H1 (cell line): ENCODE measurements around the gene VAX1. TPM values are rescaled to one million over a fixed set of nuclear protein-coding genes. Genes with fewer than 3 reads are reported as not detected.

Experiments used
- CTCF ChIA-PET: fragments of 300-600 bp; sonication (Branson Sonifier 250); formaldehyde crosslinking; loops from one replicate; lab custom pipeline; 2021; ENCODE audit not compliant: partially characterized antibody; lab: Charles Lee
- POLR2A ChIA-PET: fragments of 300-600 bp; sonication (Branson Sonifier 250); formaldehyde crosslinking; loops from one replicate; lab custom pipeline; 2021; ENCODE audit warnings: inconsistent platforms; ENCODE audit not compliant: partially characterized antibody; lab: Charles Lee
- DNase-seq, 2 experiments: peaks; one replicate each; pipeline versions ENCODE4 v3.0.0 to v3.0.0-alpha.2; 2010 to 2022; ENCODE audit warnings: low spot score in 2 of 2, low read depth in 1 of 2, mixed read lengths in 1 of 2
- FAIRE-seq: peaks from 2 replicates; lab custom pipeline; 2011; peaks lifted over from hg19 to GRCh38; lab: Jason Lieb, UNC
- H2AFZ ChIP-seq: 2 replicates; pipeline ENCODE4 v1.8.1; 2012; ENCODE audit warnings: low read length, inconsistent platforms
- H2AK5ac ChIP-seq: 2 replicates; pipeline ENCODE4 v1.6.1; 2013; ENCODE audit warnings: low read depth, low read length
- H2BK120ac ChIP-seq: replicated peaks from 2 replicates; pipeline ENCODE3; 2013; ENCODE audit warnings: low read depth, low read length, inconsistent platforms
- H2BK12ac ChIP-seq: 2 replicates; pipeline ENCODE4 v1.6.1; 2013; ENCODE audit warnings: low read depth, low read length
- H2BK15ac ChIP-seq: 2 replicates; pipeline ENCODE4 v1.6.1; 2013; ENCODE audit warnings: low read length
- H2BK20ac ChIP-seq: 2 replicates; pipeline ENCODE4 v1.6.1; 2013; ENCODE audit warnings: low read length
- H2BK5ac ChIP-seq: 2 replicates; pipeline ENCODE4 v1.6.1; 2013; ENCODE audit warnings: low read depth, low read length
- H3K14ac ChIP-seq: 2 replicates; pipeline ENCODE4 v1.6.1; 2013; ENCODE audit warnings: inconsistent platforms; ENCODE audit not compliant: insufficient read length
- H3K18ac ChIP-seq: 2 replicates; pipeline ENCODE4 v1.6.1; 2013; ENCODE audit warnings: low read length; ENCODE audit errors: extremely low read depth
- H3K23ac ChIP-seq: 2 replicates; pipeline ENCODE4 v1.6.1; 2013; ENCODE audit warnings: inconsistent platforms; ENCODE audit not compliant: insufficient read length
- H3K23me2 ChIP-seq: 2 replicates; pipeline ENCODE4 v1.6.1; 2013; ENCODE audit warnings: low read depth, low read length
- H3K27ac ChIP-seq: 2 replicates; pipeline ENCODE4 v1.6.1; 2011; ENCODE audit warnings: low read depth, low read length, inconsistent platforms
- H3K27me3 ChIP-seq, 4 experiments: replicated peaks in 1 of 4; 1 replicate in 1 of 4; 2 replicates in 3 of 4; pipeline versions ENCODE4 v1.6.1 to v1.8.1; 2011 to 2013; ENCODE audit warnings: low read length in 3 of 4, mild to moderate bottlenecking in 3 of 4, inconsistent platforms in 2 of 4, mixed read lengths in 2 of 4, moderate library complexity in 1 of 4; ENCODE audit not compliant: control insufficient read depth in 3 of 4, insufficient read depth in 3 of 4; ENCODE audit errors: extremely low read depth in 1 of 4
- H3K36me3 ChIP-seq, 4 experiments: 2 replicates each; pipeline versions ENCODE4 v1.6.1 to v1.8.1; 2011 to 2013; ENCODE audit warnings: mild to moderate bottlenecking in 4 of 4, low read length in 3 of 4, moderate library complexity in 2 of 4, control low read depth in 1 of 4, inconsistent platforms in 1 of 4; ENCODE audit not compliant: insufficient read depth in 4 of 4, control insufficient read depth in 2 of 4
- H3K4ac ChIP-seq: replicated peaks from 2 replicates; pipeline ENCODE3; 2013; ENCODE audit warnings: low read length, low read depth, mixed read lengths, inconsistent platforms; ENCODE audit not compliant: insufficient read length
- H3K4me1 ChIP-seq, 4 experiments: replicated peaks in 1 of 4; 1 replicate in 1 of 4; 2 replicates in 3 of 4; pipeline versions ENCODE4 v1.6.1 to v1.8.1; 2011 to 2013; ENCODE audit warnings: low read length in 3 of 4, inconsistent platforms in 2 of 4, mixed read lengths in 1 of 4; ENCODE audit not compliant: insufficient read depth in 4 of 4, control insufficient read depth in 3 of 4
- H3K4me2 ChIP-seq, 2 experiments: 2 replicates each; pipeline versions ENCODE4 v1.6.1 to v1.8.1; 2011 to 2013; ENCODE audit warnings: low read depth in 2 of 2, low read length in 2 of 2, control low read depth in 1 of 2, inconsistent platforms in 1 of 2, mild to moderate bottlenecking in 1 of 2; ENCODE audit not compliant: insufficient read depth in 1 of 2
- H3K4me3 ChIP-seq, 4 experiments: fragments of 200-600, 300-600 bp in 1 of 4; sonication (generic), shearing (Covaris generic), sonication (Bioruptor Twin) in 1 of 4; 2 replicates each; pipeline versions ENCODE4 v1.5.1 to v1.8.1; 2011 to 2016; ENCODE audit warnings: low read length in 4 of 4, low read depth in 3 of 4, control low read depth in 2 of 4, inconsistent platforms in 2 of 4, mild to moderate bottlenecking in 2 of 4, mixed read lengths in 1 of 4, moderate library complexity in 1 of 4; ENCODE audit not compliant: insufficient read depth in 2 of 4; ENCODE audit errors: extremely low read depth in 1 of 4
- H3K56ac ChIP-seq: replicated peaks from 2 replicates; pipeline ENCODE3; 2013; ENCODE audit warnings: low read depth, mild to moderate bottlenecking, mixed read lengths, low read length, inconsistent platforms; ENCODE audit not compliant: insufficient read length
- H3K79me1 ChIP-seq: 2 replicates; pipeline ENCODE4 v1.6.1; 2013; ENCODE audit warnings: low read depth, low read length, control low read depth
- H3K79me2 ChIP-seq, 2 experiments: 2 replicates each; pipeline versions ENCODE4 v1.6.1 to v1.8.1; 2012 to 2013; ENCODE audit warnings: low read length in 2 of 2, mild to moderate bottlenecking in 2 of 2, inconsistent platforms in 1 of 2; ENCODE audit not compliant: insufficient read depth in 2 of 2, control insufficient read depth in 1 of 2
- H3K9ac ChIP-seq, 4 experiments: replicated peaks in 1 of 4; 1 replicate in 1 of 4; 2 replicates in 3 of 4; pipeline versions ENCODE4 v1.6.1 to v1.8.1; 2011 to 2013; ENCODE audit warnings: low read depth in 3 of 4, low read length in 3 of 4, control low read depth in 2 of 4, mild to moderate bottlenecking in 2 of 4, moderate library complexity in 2 of 4, inconsistent platforms in 1 of 4; ENCODE audit errors: extremely low read depth in 1 of 4
- H3K9me3 ChIP-seq, 2 experiments: 2 replicates each; pipeline versions ENCODE4 v1.6.1 to v1.8.1; 2012 to 2013; ENCODE audit warnings: mild to moderate bottlenecking in 2 of 2, moderate library complexity in 2 of 2, control low read depth in 1 of 2, inconsistent platforms in 1 of 2, low read depth in 1 of 2, low read length in 1 of 2, mixed read lengths in 1 of 2; ENCODE audit not compliant: insufficient read depth in 2 of 2
- H4K20me1 ChIP-seq, 2 experiments: replicated peaks in 1 of 2; 2 replicates each; pipeline versions ENCODE3 to v1.8.1; 2011 to 2013; ENCODE audit warnings: inconsistent platforms in 2 of 2, low read length in 2 of 2, mild to moderate bottlenecking in 1 of 2; ENCODE audit not compliant: insufficient read depth in 2 of 2, control insufficient read depth in 1 of 2
- H4K5ac ChIP-seq: 2 replicates; pipeline ENCODE4 v1.6.1; 2013; ENCODE audit warnings: low read length, low read depth, mixed read lengths, inconsistent platforms; ENCODE audit not compliant: insufficient read length
- H4K8ac ChIP-seq: 2 replicates; pipeline ENCODE4 v1.8.0; 2013; ENCODE audit warnings: mild to moderate bottlenecking, moderate library complexity, low read length, inconsistent platforms; ENCODE audit not compliant: insufficient read depth; ENCODE audit errors: extremely low read depth
- H4K91ac ChIP-seq: replicated peaks from 2 replicates; pipeline ENCODE3; 2013; ENCODE audit warnings: low read length, mixed read lengths, inconsistent platforms; ENCODE audit not compliant: insufficient read length
- CEBPB ChIP-seq: IDR thresholded peaks from 2 replicates; pipeline ENCODE4 v1.6.1; 2012; ENCODE audit warnings: low read depth, low read length
- EGR1 ChIP-seq: IDR thresholded peaks from 2 replicates; pipeline ENCODE4 v1.6.1; 2011; ENCODE audit warnings: low read depth, low read length, borderline replicate concordance
- FOSL1 ChIP-seq: IDR thresholded peaks from 2 replicates; pipeline ENCODE4 v1.6.1; 2011; ENCODE audit warnings: mild to moderate bottlenecking, low read depth, low read length, moderate library complexity; ENCODE audit not compliant: insufficient read depth
- JUND ChIP-seq: IDR thresholded peaks from 2 replicates; pipeline ENCODE4 v1.6.1; 2011; ENCODE audit warnings: mild to moderate bottlenecking, improper control_type of control experiment, low read length
- KDM1A ChIP-seq: fragments of 200-600, 300-600 bp; sonication (generic); IDR thresholded peaks from 2 replicates; pipeline ENCODE4 v1.7.1; 2016; ENCODE audit warnings: mild to moderate bottlenecking, low read length, borderline replicate concordance
- RFX5 ChIP-seq: IDR thresholded peaks from 2 replicates; pipeline ENCODE4 v1.6.1; 2011; ENCODE audit warnings: low read depth, low read length, improper control_type of control experiment, borderline replicate concordance
- SIN3A ChIP-seq, 2 experiments: IDR thresholded peaks in 1 of 2; conservative IDR thresholded peaks in 1 of 2; 2 replicates each; pipeline ENCODE4 v1.6.1; 2011 to 2012; ENCODE audit warnings: low read length in 2 of 2, improper control_type of control experiment in 1 of 2, low read depth in 1 of 2, mild to moderate bottlenecking in 1 of 2
- SIRT6 ChIP-seq: IDR thresholded peaks from one replicate; pipeline ENCODE4 v1.7.1; 2012; ENCODE audit warnings: low read length, inconsistent platforms
- TCF12 ChIP-seq: IDR thresholded peaks from 2 replicates; pipeline ENCODE4 v1.6.1; 2011; ENCODE audit warnings: low read depth, mild to moderate bottlenecking, low read length
- WGBS, 2 experiments: shearing (Covaris generic) in 1 of 2; methylation state at CpG; one replicate each; pipeline versions ENCODE4 v1.1.6 to v1.1.7; 2013 to 2015; ENCODE audit warnings: low lambda C conversion rate in 2 of 2, mixed read lengths in 2 of 2, inconsistent platforms in 1 of 2, low coverage in 1 of 2, missing lambda C conversion rate in 1 of 2; ENCODE audit not compliant: insufficient replicate concordance in 2 of 2, insufficient coverage in 1 of 2, insufficient read length in 1 of 2; ENCODE audit errors: extremely low coverage in 1 of 2, missing lambda C conversion rate in 1 of 2; 5-methylcytosine and 5-hydroxymethylcytosine counted together
- polyA plus RNA-seq, 7 experiments: library from polyadenylated mRNA; depleted of rRNA in 3 of 7; stranded (reverse) in 5 of 7; unstranded in 2 of 7; fragments of >200 nt in 5 of 7; fragments of 200-250 nt in 2 of 7; gene quantifications; 1 replicate in 5 of 7; 2 replicates in 1 of 7; 4 replicates in 1 of 7; pipeline versions ENCODE4 v1.2.1 to v1.2.3, GENCODE V29; 2011 to 2013; ENCODE audit warnings: missing spikeins in 2 of 7, mixed read lengths in 2 of 7
- total RNA-seq: library from RNA; stranded (reverse); fragmentation: NEBNext Ultra II Directional; extraction: Animal tissue kit (Norgen Biotek cat#: 25700); gene quantifications from 2 replicates; pipeline ENCODE4 v1.2.1, GENCODE V29; 2021
- TF ChIP-seq, protein P1 (sequence below): IDR thresholded peaks from 2 replicates; pipeline ENCODE4 v1.6.1; 2011; ENCODE audit warnings: low read length, improper control_type of control experiment

Gene VAX1
- total and polyA plus RNA-seq, 2 of the 8 experiments (the other 6 are each of a cell fraction or from before 2014, with no cell fraction given): not detected

DNA sequence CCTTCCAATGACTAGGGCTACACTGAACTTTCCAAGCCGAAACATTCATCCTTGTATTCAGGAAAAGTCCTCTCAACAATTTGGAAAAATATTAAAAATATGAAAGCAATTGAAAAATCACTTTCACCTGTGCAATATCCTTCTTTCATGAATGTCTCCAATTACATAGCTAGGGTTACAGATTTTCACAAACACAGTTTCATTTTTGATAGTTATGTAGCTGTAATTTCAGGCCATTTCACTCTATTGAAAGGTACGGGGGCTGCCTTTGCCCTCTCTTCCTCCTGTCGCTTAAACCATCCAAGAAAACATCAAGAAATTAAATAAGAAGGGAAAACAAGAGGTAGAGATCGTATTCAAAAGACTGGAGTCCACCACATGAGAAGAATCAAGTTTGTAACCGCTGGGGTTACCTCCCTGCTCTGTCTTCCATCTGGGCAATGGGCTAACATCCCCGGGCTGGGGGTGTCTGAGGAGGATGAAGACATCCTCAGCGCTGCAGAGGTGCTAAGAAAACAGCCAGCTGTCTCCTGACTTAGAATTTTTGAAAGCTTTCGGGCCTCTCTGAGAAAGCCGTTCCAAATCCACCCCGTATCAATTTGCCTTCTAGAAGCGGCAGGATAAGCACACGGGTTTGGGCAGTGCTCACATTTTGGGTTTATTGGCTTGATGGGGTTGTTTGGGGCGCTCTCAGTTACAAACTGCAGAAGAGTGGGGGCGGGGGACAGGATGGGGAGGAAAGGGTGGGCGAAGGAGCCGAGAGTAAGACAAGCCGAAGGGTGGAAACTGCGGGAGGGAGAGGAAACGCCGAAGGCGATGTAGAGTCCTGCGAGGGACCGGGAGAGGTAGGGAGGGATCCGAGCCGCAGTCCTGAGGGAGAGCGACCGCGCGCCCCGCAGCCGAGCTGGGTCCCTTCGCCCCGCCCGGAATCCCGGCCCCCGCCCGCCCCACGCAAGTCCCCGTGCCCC, 24.3 kb upstream of the VAX1 start:
- 6% methylated on average over 14 of the region's 39 CpGs; no CpG with 5 or more reads in 1 of the 2 experiments for WGBS, 2 experiments
- peaks cover 10 to 28% (median 11%) of the 10 kb centered on the region in 4 experiments for H3K4me1 ChIP-seq
- CTCF ChIA-PET: interaction anchor here (0.6 to 15.5 kb wide), 8 partner anchors 9 to 365 kb away, joined by 3 to 531 read pairs (median 4); partner anchors contain the start of gene VAX1
- 0 out of 2 replicates have a peak, but pooled peaks have one; percentile 23 for TF ChIP-seq TCF12
- TF ChIP-seq JUND: no peak
- peak; percentile 64; the same call in 1 of the 2 replicates for TF ChIP-seq EGR1
- no peak for TF ChIP-seq FOSL1
- TF ChIP-seq SIN3A (conservative IDR thresholded peaks at IDR 0.05 in 1 of 2, IDR thresholded peaks at IDR 0.05 in 1 of 2; ENCODE audit: low read depth in 1 of 2, low read length in 2 of 2): no peak
- no peak for TF ChIP-seq KDM1A
- no peak for TF ChIP-seq CEBPB
- TF ChIP-seq, protein P1, sequence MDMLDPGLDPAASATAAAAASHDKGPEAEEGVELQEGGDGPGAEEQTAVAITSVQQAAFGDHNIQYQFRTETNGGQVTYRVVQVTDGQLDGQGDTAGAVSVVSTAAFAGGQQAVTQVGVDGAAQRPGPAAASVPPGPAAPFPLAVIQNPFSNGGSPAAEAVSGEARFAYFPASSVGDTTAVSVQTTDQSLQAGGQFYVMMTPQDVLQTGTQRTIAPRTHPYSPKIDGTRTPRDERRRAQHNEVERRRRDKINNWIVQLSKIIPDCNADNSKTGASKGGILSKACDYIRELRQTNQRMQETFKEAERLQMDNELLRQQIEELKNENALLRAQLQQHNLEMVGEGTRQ: no peak
- TF ChIP-seq RFX5: no peak
- no peak for TF ChIP-seq SIRT6

More for the DNA sequence above, 24.3 kb upstream of the VAX1 start:
- H3K56ac ChIP-seq: no peak overlapping the region
- H3K4me3 ChIP-seq: peak overlapping the region in 2 of 4 experiments; percentile 19 to 58; a peak in 5 of 8 replicates
- H3K23ac ChIP-seq: no peak overlapping the region
- 0 out of 8 replicates have a peak, but pooled peaks cover 0 to 3% (median 0%) of the 10 kb centered on the region in 4 experiments for H3K36me3 ChIP-seq
- no peak overlapping the region for H4K91ac ChIP-seq
- DNase-seq (no peak), FAIRE-seq (no peak)
- no peak overlapping the region for H3K9ac ChIP-seq
- H4K8ac ChIP-seq: no peak overlapping the region
- no peak overlapping the region for H3K27ac ChIP-seq
- H4K20me1 ChIP-seq: peaks cover 15 to 20% of the 10 kb centered on the region in 2 experiments
- H3K14ac ChIP-seq: no peak overlapping the region
- no peaks in the 10 kb centered on the region for H3K9me3 ChIP-seq
- H2BK15ac ChIP-seq: no peak overlapping the region
- peaks cover 2% of the 10 kb centered on the region; the same call in 1 of the 2 replicates for H3K23me2 ChIP-seq
- no peak overlapping the region for H2AFZ ChIP-seq
- H3K18ac ChIP-seq: peak overlapping the region; percentile 62; the same call in 1 of the 2 replicates
- no peak overlapping the region for H3K4ac ChIP-seq
- peak overlapping the region; percentile 46 to 78 for H3K4me2 ChIP-seq
- H4K5ac ChIP-seq: no peak overlapping the region
- peaks cover 79 to 97% (median 92%) of the 10 kb centered on the region in 4 experiments for H3K27me3 ChIP-seq
- no peak overlapping the region for H2AK5ac ChIP-seq
- no peaks in the 10 kb centered on the region for H3K79me1 ChIP-seq
- H3K79me2 ChIP-seq: no peaks in the 10 kb centered on the region
- H2BK12ac ChIP-seq: no peak overlapping the region
- H2BK120ac ChIP-seq: no peak overlapping the region
- no peak overlapping the region for H2BK20ac ChIP-seq
- POLR2A ChIA-PET: interaction anchor here (1.6 to 2.8 kb wide), 2 partner anchors 24 to 28 kb away, joined by 4 to 9 read pairs; partner anchors contain the start of gene VAX1
- no peak overlapping the region for H2BK5ac ChIP-seq
